Activated CD4-positive, alpha-beta T cell treated with anti-CD3 and anti-CD28 coated beads, Interleukin-2, Interleukin-6, amounts not matched to agents 100 ng/mL and 50 ng/mL, durations not matched to agents 16 hours and 8 hours (primary cell): ENCODE measurements around the gene WFIKKN2.
A peak's percentile ranks its signal among the peaks of the same experiment; 100 is the strongest.

Experiments
- DNase-seq: peaks from one replicate; pipeline ENCODE4 v3.0.0-alpha.2; 2020

WFIKKN2 gene

DNA sequence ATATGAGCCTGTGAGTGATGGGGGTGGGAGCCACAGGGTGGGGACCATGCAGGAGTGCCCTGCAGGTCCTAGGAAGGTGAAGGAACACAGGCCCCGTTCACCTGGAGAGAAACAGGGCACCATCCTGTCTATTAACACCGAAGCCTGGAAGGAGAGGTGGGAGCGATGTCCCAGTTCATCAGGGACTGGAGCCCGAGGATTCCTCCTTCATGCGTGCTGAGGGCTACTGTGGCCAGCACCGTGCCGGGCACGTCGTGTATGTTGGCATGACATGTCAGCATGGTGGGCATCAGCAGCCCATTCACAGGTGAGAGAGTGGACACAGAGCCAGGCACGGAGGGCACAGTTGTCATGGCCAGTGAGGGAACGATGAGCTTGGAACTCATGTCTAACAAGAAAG, 1.4 kb downstream of the WFIKKN2 start:
- DNase-seq: no peak

DNA sequence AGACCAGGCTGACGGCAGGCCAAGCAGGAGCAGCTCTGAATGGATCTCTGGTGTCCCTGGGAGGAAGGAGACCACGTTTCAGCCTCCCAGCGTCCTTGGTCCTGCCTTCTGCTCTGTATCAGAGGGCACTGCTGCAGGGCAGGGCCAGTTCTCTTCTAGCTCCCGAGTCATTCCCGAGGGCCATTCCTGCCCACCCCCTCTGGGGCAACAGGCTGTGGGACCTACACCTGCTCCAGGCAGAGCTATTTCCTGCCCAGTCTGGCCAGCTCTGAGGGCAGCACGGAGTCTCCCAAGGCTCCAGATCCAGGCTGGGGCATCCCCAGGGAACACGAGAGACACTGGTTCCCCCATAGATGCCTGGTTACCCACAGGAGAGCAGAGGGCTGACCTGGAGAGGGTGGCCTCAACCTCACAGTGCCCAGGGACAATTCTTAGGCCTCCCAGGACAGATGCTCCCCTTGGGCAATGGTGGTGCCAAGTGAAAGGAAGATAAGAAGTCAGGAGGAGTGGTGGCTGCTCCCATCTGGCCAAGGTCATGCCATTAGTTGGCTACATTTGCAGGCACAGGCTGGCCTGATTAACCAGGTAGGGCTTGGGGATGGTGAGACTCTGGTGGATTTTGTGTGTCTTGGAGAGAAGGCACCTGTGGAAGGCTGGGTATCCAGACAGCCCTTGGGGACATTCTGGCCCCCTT, 2.0 kb downstream of the WFIKKN2 start:
- no peak for DNase-seq

DNA sequence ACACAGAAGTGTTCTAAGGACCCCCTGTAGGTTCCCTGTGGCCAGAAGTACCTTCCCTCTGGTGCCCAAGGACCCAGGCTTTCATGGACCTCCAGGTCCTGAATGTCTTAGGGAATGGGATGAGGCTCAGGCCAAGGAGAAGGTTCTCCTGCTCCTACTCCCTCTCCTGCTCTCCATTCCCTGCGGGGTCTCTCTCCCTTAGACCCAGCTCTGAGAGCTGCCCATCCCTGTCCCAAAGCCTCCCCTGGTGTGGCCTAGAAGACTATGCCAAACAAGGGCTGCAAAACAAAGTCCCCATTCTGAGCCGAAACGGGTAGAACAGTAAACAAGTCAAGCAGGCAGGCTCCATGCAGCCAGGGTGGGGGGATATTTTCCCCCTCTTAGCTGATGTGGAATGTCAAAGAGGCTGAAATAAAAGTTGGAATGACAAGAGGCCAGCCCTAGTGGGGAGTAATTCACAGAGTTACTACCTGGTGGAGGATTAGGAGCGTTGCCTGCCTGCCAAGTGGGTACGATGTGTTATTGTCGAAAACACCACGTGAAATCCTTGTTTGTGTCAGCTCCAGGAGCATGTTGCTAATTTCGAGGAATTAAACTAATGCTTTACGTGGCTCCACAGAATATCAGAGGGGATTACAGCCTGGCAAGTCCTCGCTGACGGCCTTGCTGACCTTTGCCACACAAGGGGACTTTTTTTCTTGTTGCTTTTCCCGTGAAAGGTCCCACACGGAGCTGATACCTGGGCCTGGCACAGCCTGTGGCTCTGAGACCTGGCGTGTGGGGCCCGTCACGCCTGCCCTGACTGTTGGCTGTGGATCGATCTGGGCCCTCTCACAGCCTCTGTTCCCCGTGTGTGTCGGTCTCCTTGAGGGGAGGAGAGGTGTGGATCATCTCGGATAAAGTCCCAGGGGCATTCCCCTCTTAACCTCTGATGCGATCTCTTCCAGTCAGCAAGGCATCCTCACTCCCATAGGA, 2.9 kb downstream of the WFIKKN2 start:
- DNase-seq: no peak

DNA sequence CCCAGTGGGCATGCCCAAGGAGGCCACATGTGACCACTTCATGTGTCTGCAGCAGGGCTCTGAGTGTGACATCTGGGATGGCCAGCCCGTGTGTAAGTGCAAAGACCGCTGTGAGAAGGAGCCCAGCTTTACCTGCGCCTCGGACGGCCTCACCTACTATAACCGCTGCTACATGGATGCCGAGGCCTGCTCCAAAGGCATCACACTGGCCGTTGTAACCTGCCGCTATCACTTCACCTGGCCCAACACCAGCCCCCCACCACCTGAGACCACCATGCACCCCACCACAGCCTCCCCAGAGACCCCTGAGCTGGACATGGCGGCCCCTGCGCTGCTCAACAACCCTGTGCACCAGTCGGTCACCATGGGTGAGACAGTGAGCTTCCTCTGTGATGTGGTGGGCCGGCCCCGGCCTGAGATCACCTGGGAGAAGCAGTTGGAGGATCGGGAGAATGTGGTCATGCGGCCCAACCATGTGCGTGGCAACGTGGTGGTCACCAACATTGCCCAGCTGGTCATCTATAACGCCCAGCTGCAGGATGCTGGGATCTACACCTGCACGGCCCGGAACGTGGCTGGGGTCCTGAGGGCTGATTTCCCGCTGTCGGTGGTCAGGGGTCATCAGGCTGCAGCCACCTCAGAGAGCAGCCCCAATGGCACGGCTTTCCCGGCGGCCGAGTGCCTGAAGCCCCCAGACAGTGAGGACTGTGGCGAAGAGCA, 4.4 kb downstream of the WFIKKN2 start:
- DNase-seq: no peak

DNA sequence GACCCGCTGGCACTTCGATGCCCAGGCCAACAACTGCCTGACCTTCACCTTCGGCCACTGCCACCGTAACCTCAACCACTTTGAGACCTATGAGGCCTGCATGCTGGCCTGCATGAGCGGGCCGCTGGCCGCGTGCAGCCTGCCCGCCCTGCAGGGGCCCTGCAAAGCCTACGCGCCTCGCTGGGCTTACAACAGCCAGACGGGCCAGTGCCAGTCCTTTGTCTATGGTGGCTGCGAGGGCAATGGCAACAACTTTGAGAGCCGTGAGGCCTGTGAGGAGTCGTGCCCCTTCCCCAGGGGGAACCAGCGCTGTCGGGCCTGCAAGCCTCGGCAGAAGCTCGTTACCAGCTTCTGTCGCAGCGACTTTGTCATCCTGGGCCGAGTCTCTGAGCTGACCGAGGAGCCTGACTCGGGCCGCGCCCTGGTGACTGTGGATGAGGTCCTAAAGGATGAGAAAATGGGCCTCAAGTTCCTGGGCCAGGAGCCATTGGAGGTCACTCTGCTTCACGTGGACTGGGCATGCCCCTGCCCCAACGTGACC, 5.0 kb downstream of the WFIKKN2 start:
- no peak for DNase-seq

DNA sequence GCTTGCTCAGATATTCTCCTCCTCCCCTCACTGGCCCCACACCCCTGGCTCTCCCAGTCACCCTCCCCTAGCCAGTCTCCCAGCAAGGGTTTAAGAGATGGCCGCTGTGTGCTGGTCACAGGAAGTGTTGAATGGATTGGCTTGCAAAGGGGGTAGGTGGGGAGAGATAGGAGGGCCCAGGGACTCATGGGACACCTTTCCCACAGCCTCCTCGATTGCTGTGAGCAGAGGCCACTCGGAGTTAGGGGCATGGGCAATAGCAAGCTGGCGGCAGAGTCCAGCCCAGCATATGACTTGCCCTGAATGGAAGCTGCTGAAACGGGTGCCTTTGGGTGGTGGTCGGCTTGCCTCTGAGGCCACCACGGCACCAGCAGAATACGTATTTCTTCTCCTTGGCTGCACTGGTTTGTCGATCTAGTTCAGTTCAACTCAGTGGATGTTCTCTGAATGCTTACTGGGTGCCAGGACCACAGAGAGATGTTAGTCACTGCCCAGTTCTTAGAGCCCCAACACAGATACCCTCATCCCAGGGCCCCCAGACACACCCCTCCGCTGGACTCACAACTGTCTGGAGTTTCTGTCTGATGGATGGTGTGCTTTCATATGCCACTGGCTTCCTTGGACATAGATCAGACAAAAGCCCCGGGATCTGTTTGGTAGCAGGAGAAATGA, 6.0 kb downstream of the WFIKKN2 start:
- DNase-seq: no peak

DNA sequence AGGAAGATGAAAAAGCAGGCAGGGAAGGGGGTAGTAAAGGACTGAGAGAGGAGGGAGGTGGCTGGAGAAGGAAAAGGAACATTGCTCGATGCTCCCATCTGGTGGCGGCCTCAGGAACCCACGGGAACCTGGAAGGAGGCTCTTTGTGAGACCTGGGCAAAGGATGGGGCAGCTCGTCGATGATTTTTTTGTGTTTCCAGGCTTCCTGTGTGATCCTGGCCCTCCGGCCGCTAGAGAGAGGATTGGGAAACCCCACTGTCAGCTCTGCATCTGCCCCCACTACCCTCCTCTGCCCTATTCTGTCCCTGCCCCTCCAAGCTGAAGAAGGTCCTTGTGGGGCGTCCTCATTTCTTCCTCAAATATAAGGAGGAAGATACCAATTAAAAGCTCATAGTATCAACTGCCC, 6.6 kb downstream of the WFIKKN2 start:
- peak; percentile 65 for DNase-seq

DNA sequence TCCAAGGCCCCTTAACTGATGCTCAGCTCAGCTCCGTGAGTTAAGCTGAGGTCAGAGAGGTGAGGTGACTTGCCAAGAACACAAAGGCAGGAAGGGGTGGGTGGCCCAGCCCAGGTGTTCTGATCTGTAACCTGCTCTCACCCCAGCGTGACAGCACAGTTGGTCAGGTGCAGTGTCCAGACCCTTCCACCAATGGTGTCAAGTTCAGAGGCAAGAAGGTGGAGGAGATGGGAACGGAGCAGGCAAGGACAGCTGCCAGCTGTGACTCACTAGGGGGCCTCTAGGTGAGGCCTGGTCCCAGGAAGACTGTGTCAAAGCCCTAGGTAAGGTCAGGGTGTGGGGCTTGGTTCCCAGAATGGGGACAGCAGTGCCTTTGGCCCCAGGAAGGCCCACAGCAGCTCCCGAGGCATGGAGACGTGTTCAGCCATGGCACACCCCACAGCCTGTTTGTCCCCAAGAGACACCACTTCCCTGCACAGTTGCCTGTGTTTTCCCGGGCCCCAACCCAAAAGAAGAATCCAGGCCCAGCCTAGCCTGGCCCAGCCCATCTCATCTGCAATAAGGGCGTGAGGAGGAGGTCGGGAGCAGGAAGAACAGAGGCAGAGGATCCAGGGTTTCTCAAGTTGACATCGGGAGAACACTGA, 7.2 kb downstream of the WFIKKN2 start:
- no peak for DNase-seq

DNA sequence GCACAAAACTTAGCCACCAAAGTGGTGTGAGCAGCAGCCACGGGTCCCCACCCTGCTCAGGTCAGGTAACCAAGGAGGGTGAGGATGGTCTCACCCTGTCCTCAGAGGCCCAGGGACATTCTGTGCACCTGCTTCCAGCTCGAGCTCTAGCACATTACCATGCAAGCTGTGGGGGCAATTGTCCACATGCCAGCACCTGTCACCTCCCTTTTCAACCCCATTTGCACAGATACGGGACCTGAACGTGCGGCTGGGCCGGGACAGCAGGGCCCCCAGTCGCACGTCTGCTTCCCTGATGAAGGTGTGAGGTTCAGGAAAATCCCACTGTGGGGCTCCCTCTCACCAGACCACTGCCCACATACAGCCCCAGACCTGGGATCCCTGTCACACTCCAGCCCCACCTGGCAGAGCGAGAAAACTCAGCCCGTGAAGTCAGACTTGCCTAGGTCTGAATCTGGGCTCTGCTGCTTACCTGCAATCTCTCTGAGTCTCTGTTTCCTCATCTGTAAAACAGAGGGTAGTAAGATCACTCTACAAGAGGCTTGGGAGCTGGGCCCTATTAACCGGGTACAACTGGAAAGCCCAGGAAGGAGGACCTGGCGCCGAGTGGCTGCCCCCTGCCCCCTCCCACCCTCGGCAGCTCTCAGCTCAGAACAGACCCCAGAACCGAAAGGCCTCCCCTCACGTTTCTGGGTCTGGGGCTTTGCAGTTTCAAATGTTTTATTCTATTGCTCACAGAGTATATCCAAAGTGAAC, 7.9 kb downstream of the WFIKKN2 start:
- DNase-seq: no peak

DNA sequence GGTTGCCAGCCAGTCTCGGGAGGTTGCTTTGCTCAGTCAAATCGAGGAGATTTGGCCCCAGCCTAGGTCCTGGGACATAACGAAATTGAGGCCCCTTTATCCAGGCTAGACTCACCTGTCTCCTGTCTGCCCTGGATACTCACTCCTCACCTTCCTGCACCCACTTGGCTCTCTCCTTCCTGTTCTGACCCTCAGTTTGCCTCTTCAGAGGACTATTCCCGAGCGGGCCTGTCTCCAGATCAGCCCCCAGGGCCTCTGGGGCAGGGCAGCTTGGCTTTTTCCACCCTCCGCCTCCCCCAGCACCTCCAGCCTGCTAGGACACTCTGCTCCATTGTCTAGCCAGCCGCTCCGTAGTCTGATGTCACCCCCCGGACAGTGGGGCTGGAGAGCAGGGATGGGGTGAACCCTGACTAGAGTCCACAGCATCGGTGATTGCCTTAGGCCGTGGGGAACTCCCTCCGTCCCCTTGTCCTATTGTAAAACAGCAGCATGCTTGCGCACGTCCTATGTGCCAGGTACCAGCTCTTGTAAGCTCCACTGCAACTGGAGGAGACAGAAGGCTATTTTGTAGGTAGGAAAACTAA, 8.8 kb downstream of the WFIKKN2 start:
- no peak for DNase-seq

DNA sequence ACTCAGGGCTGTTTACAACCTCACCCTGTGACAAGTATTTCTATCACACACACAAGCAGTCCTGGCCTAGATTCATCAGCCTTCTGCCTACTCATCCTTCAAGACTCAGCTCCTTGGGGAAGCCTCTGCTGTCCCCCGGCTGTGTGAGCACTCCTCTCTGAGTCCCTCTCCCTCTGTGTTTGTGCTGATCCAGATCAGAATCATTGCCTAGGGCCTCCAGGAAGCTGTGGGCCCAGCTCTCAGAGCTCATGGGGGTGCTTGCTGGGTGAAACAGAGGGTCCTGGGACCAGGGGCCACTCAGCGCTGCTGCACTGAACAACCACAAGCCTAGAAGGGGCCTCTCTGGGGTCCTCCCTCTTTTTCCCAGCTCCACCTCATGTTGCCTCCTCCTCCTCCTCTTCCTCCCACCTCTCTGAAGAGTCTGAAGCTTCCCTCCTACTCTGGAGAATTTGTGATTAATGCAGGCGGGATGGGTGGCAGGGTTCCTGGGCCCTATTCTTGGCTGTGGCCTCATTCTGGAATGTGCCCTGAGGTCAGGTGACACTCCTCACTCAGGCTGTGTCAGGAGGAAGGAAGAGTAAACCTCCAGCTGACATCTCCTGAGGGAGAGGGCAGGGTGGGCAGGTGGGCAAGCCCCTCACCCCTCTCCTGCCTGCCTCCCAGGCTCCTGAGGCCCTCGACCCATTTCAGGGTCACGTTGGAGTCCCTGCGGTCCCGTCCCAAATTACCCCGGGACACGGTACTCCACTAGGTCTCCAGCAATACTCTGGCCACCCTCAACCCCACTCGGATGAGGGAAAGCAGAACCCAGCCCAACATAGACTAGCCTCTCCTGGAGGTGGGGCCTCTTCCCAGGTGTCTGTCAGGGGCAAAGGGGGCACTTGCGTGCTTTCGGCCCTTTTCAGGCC, 10.1 kb downstream of the WFIKKN2 start:
- DNase-seq: no peak

DNA sequence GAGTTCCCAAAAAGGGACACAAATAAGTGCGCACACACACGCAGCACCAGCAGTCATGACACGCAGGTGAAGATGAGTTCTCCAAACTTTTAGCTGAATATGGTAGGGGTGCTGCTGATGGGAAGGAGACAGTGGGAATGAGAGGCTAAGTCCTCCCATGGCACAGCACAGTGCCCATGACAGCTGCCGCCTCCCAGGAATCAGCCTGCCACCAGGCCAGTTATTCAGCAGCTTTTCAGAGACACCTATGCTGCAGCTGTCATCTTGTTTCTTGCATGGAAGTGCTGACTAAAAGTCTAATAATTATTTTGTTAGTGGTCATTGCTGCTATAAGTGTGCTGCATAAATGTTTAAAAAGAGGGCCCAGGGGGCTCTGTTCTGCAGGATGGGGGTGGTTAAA, 12.2 kb downstream of the WFIKKN2 start:
- DNase-seq: no peak

DNA sequence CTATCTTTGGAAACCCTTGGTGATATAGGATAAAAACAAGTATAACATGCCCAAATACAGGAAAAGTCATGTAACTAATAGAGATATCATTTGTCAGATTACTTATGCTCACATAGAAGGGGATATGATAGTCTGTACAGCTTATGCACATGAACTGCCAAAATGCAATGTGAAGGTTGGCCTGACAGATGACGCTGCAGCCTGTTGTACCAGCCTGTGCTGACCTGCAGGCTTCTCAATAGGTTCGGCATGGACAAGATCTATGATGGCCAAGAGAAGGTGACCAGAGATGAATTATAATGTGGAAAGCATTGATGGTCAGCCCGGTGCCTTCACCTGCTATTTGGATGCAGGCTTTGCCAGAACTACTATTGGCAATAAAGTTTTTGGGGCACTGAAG, 12.7 kb downstream of the WFIKKN2 start:
- no peak for DNase-seq

DNA sequence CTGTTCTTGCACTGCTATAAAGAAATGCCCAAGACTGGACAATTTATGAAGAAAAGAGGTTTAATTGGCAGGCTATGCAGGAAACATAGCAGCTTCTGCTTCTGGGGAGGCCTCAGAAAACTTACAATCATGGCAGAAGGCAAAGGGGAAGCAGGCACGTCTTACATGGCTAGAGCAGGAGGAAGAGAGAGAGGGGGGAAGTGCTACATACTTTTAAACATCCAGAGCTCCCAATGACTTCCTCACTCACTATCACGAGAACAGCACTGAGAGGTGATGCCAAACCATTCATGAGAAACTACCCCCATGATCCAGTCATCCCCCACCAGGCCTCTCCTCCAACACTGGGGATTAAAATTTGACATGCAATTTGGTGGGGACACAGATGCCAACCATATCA, 13.3 kb downstream of the WFIKKN2 start:
- no peak for DNase-seq

DNA sequence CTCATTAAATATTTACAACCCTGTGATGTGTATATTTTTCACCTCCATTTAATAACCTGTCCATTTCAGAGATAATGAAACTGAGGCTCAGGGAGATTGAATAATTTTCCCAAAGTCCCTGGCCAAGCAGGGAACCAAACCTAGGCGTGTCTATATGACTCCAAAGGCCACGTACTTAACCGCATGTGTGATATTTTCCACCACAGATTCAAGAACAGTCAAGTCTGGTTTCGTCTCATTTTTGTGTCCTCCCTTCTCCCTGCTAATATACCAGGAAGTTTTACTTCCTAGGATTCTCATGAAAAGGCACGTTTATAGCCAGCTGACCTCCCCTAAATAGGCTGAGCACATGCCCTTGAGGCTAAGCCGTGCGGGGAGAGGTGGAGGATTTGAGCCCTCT, 15.3 kb downstream of the WFIKKN2 start:
- DNase-seq: no peak

DNA sequence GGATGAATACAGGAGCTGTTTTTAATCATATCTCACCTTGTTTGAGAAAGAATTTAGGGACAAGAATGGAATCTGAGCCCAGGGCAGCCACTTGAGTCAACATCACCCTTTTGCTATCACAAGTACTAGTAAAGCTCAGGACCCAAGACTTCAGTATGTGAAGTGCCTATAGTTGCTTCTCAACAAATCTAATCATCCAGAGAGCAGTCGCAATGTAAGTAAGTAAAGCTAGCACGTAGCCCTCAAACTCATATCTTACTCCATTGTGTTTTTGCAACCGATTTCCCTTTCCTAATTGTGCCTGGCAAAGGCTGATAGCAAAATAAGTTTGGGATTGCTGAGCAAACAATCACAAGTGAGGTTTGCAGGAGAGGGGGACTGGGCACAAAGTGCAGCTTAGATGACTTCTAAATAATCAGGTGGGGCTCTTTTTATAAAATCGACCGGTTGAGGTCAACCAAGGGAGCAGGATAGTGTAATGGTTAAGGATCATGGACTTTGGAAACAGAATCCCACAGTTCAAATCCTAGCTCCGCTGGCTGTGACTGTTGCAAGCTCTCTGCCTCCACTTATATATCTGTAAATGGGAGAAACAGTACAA, 17.7 kb downstream of the WFIKKN2 start:
- DNase-seq: no peak

DNA sequence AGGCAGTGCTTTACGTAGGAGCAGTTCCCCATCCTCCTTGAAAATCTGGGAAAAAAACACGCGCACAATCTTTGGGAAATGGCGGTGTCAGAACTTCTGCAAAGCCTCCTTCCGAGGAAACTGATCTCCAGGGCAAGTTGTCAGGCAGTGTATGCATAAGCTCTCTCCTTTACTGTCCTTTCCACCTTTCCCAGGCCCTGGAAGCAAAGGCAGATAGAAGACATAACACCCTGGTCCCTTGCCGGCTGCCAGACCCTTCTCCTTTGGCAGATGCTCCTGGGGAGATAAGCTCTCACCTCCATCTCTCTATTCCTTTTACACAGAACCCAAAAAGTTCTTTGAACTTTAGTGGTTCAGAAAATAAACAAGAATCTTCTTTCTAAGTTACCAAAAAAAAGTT, 18.4 kb downstream of the WFIKKN2 start:
- DNase-seq: no peak

DNA sequence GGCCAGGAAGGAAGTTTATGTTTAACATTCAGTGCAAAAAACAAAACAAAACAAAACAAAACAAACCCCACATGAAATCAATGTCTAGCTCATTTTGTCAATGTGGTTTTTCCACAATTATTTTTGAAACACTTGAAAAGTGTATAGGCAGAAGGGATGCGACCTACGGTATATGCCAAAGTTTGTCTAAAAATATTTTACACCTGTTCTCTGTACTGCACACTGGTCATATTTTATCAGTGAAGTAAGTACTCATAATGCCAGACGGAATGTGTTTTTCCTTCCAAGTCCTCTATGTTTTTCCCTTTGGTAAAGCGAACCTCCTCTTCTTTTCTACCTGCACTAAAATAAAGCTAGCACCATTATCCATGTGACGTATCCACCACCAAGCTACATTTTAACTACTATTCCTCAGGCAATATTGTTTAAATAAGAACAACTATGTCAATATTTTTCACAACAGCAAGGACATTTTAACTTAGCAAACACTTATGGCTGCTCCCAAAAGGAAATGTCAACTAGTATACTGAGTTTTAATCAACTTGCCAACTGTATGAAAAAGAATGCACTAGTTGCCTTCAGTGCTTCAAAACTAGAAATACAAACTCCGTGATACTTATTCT, 20.4 kb downstream of the WFIKKN2 start:
- DNase-seq: no peak

DNA sequence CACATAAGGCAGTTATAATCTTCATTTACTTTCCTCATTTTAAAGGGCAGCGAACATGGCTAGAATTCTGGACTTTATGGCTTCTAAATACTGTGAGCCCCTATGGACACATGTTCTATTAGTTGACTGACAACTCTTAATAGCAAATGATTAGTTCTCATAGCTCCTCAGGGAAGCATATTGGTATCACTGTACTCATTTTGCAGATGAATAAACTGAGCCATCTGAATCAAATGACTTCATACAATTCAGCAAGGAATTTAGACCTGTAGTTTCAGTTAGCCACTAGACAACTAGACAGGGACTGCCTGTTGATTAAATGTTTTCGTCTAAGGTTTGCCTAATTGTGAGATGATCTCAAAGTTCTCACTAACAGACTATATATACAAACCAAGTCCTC, 21.0 kb downstream of the WFIKKN2 start:
- no peak for DNase-seq
